ENCODE measurements around the gene GLRA1.
"Not testable (repeated sequence)": the region's sequence is repeated elsewhere in the genome, so short reads cannot be mapped to it uniquely, and the experiment has no call there.

The GLRA1 gene

DNA sequence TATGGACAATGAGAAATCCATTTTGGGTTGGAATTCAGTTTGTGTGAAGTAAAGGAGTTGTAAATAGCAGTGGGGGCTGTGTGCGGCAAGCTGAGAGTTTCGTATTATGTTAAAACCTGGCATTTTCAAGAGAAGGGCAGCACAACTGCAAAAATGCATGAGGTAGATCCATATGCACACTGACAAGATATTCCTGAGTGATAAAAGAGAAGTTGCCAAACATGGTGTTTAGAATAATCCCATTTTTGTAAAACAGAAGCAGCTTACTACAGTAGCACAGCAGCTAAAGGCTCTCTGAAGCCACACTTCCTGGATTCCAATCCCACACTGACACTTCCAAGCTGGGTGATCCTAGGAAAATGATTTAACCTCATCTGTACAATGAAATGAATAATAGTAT, 11.2 kb downstream of the GLRA1 start:
- no peak for DNase-seq (ENCODE audit: low read depth)

DNA sequence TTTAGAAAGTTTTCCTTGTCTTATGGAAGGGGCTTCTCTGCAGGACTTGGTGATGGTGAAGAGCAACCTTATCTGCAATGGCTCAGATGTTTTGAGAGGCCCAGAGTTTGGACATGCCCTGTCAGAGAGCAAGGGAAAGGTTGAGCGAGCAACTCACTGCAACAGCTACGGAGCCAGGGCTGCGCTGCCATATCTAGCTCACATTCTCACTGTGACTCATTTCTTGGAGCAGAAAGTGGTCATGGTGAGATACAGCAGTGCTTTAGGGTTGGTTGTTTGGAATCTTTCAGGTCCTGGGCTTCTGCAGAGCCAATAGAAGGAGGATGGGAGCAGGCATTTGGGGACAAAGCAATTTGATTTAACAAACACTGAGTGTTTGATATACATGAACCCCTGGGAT, 12.3 kb downstream of the GLRA1 start:
- DNase-seq (ENCODE audit: low read depth) = no peak

DNA sequence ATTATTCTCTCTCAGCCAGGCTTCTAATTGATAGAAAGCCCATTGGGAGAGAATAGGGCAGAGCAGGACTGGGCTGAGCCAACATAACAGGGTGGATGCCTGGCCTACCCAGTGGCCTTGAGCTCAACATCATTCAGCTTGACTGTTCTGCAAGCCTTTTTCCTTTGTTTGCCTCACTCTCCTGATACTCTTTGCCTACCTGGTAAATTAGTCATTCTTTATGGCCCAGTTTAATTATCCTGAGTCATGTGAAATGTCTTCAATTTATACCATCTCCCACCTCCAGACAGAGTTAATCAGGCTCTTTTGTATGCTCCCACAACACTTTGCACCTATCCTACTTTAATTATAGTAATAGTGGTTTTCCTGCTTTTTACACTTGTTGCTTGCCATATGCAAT, 13.6 kb downstream of the GLRA1 start:
- DNase-seq (ENCODE audit: low read depth) = no peak

DNA sequence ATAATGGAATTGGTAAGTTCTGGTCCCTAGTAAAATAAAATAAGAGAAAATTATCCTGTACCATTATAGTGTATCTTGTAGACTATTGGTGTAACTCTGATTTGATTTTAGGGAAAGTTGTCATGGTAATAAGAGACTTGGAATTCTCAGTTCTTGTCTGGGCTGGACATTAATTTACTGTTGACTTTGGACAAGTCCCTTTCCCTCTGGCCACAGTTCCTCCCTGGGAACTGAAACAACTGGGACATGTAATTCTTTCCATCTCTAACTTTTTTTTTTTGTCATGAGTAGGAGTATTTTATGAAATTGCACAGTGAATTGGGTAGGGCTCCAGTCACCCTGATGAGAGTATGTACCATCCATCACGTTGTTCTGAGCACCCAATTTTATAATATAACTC, 15.0 kb downstream of the GLRA1 start:
- DNase-seq (ENCODE audit: low read depth) = no peak

DNA sequence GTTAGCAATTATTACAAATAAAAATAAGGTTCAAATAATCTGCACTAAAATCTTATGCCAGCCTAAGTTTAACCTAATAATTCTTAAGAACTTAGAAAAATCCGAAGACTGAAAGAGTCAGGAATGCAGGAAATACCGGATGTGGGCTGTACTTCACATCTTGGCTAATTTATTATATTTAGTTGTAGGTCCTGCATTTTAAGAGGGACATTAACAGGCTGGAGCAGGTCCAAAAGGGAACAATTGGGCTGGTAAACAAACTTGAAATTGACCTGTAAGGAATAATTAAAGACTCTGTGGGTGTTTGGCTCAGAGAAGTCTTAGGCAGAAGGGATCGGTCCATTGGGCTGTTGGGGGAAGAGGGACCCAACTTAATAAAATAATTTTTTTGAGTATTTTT, 18.4 kb downstream of the GLRA1 start:
- no peak for DNase-seq (ENCODE audit: low read depth)

DNA sequence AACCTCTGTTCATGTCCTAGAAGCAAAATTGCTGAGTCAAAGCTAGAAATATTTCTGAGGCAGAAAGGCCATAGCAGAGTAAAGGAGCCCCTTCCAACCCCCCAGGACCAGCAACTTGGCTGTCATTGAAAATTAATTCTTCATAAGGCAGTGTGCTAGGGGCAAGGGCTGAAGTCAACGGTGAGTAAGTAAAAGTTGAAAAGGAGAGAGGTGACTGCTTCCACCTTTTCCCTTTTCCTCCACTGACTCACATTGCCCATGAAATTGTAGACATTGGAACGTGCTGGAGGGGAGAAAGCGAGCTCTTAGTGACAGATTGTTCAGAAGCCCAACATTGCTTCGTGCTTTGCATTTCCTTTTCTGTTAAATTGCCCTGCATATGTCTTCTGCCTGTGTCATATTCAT, 19.1 kb downstream of the GLRA1 start:
- no peak for DNase-seq (ENCODE audit: low read depth)

DNA sequence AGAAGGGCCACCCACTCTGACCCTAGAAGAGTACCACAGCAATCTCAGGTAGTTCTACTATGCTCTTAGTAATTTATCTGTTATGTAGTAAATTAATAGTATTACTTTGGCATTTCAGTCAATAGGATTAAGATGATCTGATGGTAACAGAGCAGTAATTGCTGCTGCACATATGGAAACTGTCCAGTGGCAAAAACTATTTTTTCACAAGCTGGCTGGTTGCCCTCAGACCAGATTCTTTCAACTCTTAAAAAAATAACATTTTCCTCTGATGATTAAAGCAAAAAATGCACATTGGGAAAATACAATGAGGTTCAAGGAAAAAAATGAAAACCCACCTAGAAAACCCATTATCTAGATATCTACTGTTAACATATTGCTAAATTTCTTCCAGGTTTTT, 19.7 kb downstream of the GLRA1 start:
- no peak for DNase-seq (ENCODE audit: low read depth)

DNA sequence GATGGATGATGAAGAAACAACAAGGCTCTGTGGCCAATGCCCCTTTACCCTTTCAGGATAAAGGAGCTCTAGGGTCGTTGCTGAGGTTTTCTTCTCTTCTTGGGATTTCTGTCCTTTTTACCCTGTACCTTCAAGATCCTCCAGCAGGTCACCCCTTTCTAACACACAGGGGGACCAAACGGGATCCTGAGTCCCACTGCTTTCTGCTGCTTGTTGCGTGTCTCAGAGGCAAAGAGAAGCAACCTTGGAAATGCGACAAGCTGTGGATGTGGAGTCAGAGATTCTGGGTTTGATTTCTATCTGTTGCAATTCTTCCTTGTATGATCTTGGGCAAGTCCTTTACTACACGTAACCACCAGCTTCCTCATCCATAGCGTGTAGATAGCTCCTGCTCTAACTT, 20.5 kb downstream of the GLRA1 start:
- no peak for DNase-seq (ENCODE audit: low read depth)

DNA sequence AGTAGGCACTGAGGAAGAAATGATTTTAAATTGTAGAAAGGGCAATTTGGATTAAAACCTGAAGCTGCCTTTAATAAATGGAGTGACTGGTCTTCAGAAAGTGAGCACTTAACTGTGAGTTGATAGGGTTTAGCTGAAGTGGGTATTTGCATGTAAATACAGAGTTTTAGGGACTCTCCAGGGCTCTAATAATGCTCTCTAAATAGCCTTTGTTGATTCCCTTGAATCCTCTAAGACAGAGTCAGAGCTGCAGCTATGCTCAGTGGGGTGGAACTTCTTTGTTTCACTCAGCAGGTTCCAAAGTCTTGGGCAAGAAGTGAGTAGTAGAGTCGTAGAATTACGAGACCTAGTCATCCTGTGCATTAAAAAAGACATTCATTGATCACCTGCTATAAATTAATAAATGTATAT, 21.4 kb downstream of the GLRA1 start:
- no peak for DNase-seq (ENCODE audit: low read depth)

DNA sequence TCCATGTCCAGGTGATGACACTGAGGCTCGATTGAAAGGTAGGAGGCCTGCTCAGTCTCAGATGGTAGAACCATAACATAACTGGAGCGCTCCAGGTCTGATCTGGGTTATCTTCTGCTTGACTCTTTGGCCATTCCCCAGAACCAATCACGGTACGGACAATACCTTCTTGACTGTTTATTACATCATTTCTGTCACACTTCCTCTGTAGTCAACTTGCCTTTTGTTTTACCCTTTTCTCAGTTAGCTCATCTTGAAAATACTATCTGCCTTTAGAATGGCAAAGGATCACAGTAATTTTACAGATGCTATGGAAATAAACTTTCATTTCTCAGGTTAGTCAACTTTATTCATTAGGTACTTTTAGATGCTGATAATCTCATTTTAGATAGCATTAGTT, 22.4 kb downstream of the GLRA1 start:
- DNase-seq (ENCODE audit: low read depth) = no peak

DNA sequence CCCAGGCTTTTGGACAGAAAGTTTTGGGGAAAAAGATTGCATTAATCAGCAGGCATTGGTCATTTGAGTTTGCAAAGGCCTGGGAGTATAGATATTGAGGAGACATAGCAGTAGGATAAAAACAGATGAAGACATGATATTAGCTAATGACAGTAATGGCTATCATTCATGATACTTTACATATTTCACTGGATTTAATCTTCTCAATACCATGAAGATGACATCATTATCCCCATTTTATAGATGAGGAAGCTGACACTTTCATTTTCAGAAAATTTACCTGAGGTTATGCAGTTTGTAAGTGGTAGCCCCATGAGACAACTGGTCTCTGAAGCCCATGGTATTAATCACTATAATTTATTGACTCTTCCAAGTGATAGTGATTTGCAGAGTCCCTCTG, 23.0 kb downstream of the GLRA1 start:
- no peak for DNase-seq (ENCODE audit: low read depth)

DNA sequence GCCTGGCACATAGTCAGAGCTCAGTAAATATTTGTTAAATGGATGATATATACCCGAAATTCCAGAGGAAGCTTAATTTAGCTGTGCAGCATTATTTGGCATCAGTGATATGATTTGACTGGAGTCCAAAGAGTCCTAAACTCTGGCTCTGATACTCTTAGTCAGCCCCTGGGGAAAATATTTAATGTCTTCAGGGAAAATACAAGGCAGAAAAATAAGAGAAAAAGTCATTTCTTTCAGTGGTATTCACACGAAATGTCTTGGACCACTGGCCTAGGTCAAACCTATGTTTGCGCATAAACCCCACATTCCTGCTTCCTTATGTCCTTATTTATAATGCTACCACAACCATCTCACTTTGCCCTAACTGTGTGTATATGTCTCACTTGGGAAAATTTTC, 23.8 kb downstream of the GLRA1 start:
- no peak for DNase-seq (ENCODE audit: low read depth)

DNA sequence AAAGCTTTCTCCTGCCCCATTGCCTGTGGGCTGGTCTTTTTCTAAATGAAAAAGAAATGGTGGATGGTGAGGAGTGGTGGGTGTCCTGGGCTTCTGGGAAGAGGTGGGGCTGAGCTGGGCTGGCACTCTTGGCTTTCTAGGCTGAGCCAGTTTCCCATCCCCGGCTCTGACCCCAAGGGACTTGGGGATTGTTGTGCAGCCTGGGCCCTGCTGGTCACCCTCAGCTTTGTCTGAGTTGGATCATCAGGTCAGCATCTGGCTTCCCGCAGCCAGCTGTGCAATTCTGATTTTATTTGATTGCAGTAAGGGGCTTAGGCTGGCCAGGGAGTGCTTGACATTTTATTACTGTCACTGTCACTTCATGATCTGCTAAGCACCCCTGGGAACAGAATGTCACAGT, 25.3 kb downstream of the GLRA1 start:
- no peak for DNase-seq (ENCODE audit: low read depth)

DNA sequence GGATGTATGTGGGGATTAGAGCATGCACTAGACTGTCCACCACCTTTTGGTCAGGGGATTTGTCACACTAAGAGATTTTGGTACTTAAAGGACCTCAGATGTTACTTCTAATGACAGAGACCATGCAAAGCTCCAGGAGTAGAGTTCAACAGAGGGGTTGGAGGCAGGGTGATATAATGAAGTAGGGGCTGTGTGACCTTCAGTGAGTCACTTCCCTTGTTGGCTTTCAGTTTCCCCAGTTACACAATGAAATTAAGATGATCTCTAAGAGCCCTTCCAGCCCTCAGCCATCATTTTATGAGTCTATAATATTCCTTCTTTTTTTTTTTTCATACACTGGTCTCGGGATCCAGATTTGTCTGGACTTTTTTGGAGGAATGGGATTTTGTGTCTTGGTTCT, 26.8 kb downstream of the GLRA1 start:
- DNase-seq (ENCODE audit: low read depth) = no peak

DNA sequence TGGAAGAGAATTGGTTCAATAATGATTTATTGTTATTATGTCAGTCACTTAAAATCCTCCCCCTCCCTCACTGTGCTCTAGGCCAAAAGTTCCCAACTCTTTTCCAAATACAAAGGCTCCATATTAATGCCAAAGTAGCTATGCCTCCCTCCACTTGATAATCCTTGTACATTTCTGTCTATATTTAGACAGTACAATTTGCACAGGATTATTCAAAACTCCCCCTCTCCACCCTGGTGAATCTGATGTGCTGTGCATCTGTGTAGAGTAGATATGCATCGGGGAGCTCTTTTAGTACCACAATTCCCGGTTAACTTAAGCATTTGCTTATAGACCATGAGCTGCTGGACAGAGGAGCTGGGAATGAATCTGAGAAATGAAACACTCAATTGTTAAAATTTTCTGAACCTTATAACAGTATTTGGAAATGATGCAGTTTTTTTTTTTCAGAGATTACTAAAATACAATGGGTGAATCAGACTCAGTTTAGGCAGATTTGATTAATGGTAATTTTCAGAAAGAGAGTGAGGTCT, 27.6 kb downstream of the GLRA1 start:
- DNase-seq (ENCODE audit: low read depth) = no peak

DNA sequence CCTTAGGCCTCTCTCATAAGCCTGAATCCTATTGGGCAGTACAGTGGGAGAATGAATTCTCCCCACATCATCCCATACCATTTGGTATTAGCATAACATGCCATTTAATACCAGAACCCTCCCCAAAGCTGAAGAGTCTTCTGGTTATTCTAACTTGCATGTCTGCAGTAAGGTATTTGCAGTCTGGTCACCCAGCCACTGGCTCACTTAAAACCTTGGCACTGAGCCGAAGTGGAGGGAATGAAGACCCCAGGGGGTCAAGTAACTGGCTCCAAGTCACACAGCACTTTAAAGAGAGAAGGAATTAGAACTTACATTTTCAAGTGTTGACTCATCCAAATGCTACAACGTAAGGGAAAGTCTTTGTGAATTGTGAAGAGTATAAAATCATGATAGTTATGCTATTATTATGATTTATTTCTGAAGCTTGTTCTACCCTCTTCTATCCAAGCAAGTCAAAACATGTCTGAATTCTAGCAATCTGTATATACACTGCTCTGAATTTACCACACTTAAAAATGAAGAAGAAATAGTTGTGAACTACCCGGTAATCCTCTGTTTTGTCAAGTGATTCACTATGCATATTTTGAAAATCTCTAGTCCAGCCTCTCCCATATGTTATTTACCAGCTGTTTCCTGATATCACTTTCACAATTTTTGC, 28.5 kb downstream of the GLRA1 start:
- DNase-seq (ENCODE audit: low read depth) = no peak

DNA sequence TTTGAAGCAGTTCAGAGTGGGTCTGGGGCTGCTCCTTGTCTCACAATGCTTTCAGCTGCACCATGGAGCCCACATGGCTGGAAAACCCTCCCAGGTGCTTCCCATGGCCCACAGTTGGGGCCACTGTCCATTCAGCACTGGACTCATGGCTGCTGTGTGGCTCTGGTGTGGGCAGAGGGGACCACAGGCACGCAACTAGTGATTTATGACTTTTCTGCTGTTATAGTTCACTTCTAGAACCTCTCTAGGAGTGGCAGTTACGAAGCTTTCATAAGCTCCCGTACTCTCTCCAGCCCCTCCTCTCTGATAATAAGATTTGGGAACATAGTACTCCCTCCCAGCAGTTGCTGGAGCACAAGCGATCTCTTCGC, 29.0 kb downstream of the GLRA1 start:
- no peak for DNase-seq (ENCODE audit: low read depth)

DNA sequence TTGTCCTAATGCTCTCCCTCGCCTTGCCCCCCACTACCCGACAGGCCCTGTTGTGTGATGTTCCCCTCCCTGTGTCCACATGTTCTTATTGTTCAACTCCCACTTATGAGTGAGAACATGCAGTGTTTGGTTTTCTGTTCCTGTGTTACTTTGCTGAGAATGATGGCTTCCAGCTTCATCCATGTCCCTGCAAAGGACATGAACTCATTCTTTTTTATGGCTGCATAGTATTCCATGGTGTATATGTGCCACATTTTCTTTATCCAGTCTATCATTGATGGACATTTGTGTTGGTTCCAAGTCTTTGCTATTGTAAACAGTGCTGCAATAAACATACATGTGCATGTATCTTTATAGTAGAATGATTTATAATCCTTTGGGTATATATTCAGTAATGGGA, 31.2 kb downstream of the GLRA1 start:
- DNase-seq (ENCODE audit: low read depth) = not testable (repeated sequence)

DNA sequence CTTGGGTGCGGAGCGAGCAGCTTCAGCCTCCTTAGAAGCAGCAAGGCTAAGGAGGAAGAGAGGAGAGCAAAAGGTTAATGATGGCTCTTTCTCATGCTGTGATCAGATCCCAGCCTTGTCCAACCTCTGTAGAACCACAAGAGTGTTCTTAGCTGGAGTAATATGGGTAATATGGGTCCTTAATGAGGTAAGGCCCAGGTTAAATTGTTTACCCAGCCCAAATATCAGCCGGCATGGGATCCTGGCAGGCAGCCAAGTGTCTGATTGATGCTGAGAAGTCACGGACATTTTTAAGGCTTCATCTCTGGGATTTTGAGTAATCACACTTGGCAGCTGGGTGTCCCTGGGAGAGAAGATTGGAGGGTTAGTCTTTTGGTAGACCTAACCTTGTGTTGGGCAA, 32.3 kb downstream of the GLRA1 start:
- no peak for DNase-seq (ENCODE audit: low read depth)

DNA sequence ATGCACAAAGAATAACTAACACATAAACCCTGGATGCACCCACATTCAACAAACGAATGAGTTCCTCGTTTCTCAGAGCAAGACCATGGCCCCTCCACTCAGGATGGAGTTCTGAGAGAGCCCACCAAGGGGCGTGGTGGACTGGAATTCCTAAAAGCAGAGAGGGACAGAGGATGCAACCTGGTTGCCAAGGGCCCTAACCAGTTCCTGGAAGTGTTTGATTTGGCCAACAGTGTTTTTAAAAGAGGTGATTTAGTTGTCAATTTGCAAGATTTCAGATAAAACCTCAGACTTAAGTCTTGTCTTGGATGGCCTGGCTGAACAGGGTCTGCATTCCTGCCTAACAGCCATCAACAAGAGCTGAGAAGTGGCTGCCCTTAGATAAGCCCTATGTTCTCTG, 34.4 kb downstream of the GLRA1 start:
- DNase-seq (ENCODE audit: low read depth) = no peak

DNA sequence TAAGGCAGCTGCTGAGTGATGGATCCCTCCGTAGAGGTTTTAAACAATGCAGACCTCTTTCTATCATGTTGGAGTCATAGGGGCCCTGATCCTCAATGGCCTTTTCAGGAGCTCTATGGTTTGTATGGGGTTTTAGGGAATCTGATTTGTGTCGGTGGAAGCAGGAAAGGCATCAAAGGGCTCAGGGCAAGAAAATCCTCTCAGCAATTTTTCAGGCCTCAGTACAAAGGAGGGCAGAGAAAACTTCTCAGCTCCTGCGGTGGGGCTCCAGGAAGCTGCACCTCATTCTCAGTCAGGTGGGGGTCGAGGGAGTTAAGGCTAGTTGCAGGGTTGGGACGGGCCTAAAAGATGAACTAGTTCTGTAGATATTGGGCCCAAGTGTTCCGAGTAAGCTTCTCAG, 35.0 kb downstream of the GLRA1 start:
- DNase-seq (ENCODE audit: low read depth) = no peak

DNA sequence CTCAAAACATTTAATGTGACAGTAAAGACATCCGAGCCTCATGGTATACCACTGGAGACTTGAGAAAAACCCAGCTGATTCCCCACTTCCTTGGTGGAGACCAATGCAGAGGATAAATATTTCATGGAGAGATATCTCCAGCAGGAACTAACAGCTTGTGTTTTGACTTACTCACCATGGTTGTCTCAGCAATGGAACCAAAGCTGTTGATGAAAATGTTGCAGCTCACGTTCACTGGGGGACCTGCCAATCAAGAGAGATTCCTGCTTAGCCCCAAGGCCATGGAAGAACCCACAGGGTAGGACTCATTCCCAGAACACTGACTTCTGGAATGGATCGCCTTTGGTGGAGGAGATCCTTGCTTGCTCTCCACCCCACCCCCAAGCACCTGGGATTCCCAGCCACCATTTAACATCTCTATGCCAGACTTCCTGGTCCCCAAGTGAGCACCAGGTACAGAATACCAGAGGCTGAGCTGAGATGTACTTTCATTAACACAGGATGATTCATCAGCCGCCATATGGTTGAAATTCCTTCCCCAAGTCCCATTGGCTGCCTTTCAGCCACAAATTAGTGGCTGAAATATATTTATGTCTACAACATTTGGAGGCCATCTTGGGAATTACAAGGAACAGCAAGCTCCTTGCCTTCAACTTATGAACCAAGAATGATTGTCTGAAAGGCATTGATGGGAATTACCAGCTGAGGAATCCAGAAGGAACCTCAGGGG, 37.9 kb downstream of the GLRA1 start:
- no peak for DNase-seq (ENCODE audit: low read depth)

DNA sequence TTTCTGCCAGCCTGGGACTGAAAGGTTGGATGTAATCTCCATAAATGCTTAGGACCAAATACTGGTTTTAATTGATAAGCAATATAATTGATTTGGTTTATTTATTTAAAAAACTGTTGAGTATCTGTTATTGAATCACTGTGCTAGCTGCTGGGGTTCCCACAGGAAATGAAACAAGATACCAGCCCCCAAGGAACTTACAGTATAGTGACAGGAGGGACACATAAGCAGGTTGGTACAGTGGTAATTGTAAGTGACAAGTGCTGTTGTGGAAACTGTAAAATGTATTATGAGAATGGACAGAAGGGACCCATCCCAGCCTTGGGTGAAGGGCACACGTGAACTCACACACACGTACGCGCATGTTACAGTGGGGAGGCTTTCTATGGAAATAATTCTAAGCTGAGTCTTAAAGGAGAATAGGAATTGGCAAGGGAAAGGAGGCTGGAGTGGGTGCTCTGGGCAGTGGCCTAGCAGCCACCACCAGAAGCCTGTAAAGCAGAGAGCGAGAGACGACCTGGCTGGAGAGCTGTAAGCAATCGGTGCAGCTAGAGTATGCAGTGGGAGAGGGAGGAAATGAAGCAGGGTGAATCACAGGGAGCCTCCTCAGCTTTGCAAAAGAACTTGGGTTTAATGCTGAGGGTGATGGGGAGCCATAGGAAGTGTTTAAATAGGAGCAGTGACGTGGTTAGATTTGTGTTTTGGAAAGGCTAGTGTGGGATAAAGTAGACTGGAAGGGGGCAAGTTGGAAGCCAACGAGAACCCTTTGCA, 39.3 kb downstream of the GLRA1 start:
- no peak for DNase-seq (ENCODE audit: low read depth)
